IPS-15b (cell line): ENCODE results near the gene MXRA8.

ENCODE experiments used
- H3K27me3 ChIP-seq: one replicate; pipeline ENCODE4 v1.6.1; 2013; ENCODE audit warnings: low read length; ENCODE audit not compliant: control insufficient read depth, insufficient read depth
- H3K36me3 ChIP-seq: one replicate; pipeline ENCODE4 v1.6.1; 2013; ENCODE audit warnings: low read length; ENCODE audit not compliant: control insufficient read depth, insufficient read depth
- H3K4me1 ChIP-seq: one replicate; pipeline ENCODE4 v1.6.1; 2013; ENCODE audit warnings: mild to moderate bottlenecking, low read length; ENCODE audit not compliant: control insufficient read depth, insufficient read depth
- H3K4me3 ChIP-seq: one replicate; pipeline ENCODE4 v1.5.1; 2013; ENCODE audit warnings: low read depth, low read length
- H3K9ac ChIP-seq: one replicate; pipeline ENCODE4 v1.6.1; 2013; ENCODE audit warnings: low read depth, mild to moderate bottlenecking, low read length
- H3K9me3 ChIP-seq: one replicate; pipeline ENCODE4 v1.6.1; 2013; ENCODE audit warnings: mild to moderate bottlenecking, low read length; ENCODE audit not compliant: control insufficient read depth, insufficient read depth

MXRA8 gene

GRCh38 chr1:1304331-1305299, 53.7 kb downstream of the MXRA8 start:
- no peaks in the 10 kb centered on the region for H3K9me3 ChIP-seq
- no peaks in the 10 kb centered on the region for H3K27me3 ChIP-seq
- H3K4me3 ChIP-seq = peak overlapping the region; percentile 30
- H3K36me3 ChIP-seq = peaks cover 3% of the 10 kb centered on the region
- peaks cover 5% of the 10 kb centered on the region for H3K4me1 ChIP-seq
- H3K9ac ChIP-seq = peak overlapping the region; percentile 54

GRCh38 chr1:1303736-1304135, 54.6 kb downstream of the MXRA8 start:
- Histone ChIP-seq H3K4me1 (peaks cover 5% of the 10 kb centered on the region), H3K4me3 (no peak overlapping the region), H3K9me3 (no peaks in the 10 kb centered on the region), H3K36me3 (no peaks in the 10 kb centered on the region), H3K27me3 (no peaks in the 10 kb centered on the region), H3K9ac (peak overlapping the region; percentile 54)

DNA sequence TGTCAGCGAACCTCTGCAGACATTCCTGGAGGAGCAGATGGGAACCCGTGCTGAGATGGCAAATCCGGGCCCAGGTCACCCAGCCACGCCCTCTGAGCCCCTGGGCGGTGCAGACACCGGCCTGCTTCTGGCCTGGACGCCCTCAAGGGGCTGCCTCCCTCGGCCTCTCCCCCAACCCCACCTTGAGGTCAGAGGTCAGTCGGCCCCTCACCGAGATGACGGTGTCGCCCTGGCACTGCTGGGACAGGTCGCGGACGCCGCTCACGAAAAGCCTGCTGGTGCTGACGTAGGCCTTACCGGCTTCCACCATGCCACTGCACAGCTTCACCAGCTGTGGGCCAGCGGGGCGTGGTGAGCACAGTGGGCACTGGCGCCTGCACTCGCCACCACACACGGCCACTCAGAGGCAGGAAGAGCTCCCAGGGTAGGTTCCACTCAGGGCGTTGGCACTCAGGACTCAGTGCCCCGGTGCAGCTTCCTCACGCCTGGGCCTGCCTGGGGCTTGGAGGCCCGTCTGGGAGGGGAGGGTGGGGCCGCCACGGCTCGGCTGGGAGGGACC, 55.3 kb downstream of the MXRA8 start:
- peaks cover 5% of the 10 kb centered on the region for H3K4me1 ChIP-seq
- H3K4me3 ChIP-seq = no peak overlapping the region
- H3K9me3 ChIP-seq = no peaks in the 10 kb centered on the region
- H3K27me3 ChIP-seq = no peaks in the 10 kb centered on the region
- H3K36me3 ChIP-seq = no peaks in the 10 kb centered on the region
- H3K9ac ChIP-seq = no peak overlapping the region
